SK-N-SH (cell line): ENCODE data around the gene TMEM170B. TPM values are rescaled to one million over a fixed set of nuclear protein-coding genes. Genes with fewer than 3 reads are reported as not detected.

ENCODE experiments used
- CTCF ChIA-PET: fragments of 300-600, 350-600 bp; formaldehyde crosslinking; extraction: SDS; loops from one replicate; lab custom pipeline; 2021; lab: Yijun Ruan, JAX
- POLR2A ChIA-PET: fragments of 350-600 bp; sonication (Branson Sonifier 250); formaldehyde crosslinking; extraction: SDS; loops from one replicate; lab custom pipeline; 2020; ENCODE audit warnings: antibody characterized with exemption, inconsistent platforms; lab: Yijun Ruan, JAX
- DNase-seq: peaks from one replicate; pipeline ENCODE4 v3.0.0; 2012
- H2AFZ ChIP-seq: fragments of 200-600 bp; sonication (generic); 2 replicates; pipeline ENCODE4 v1.8.1; 2016; ENCODE audit warnings: antibody characterized with exemption, mild to moderate bottlenecking, low read depth
- H3F3A ChIP-seq: fragments of 200-600 bp; sonication (generic); replicated peaks from 2 replicates; pipeline ENCODE3; 2016; ENCODE audit warnings: antibody characterized with exemption, mild to moderate bottlenecking; ENCODE audit not compliant: insufficient read depth
- H3K27ac ChIP-seq, 2 experiments: fragments of 200-500 bp in 1 of 2; fragments of 200-600 bp in 1 of 2; sonication (Bioruptor generic) in 1 of 2; sonication (generic), shearing (Covaris generic) in 1 of 2; 2 replicates each; pipeline versions ENCODE4 v1.5.1 to v1.6.1; 2014 to 2016; ENCODE audit warnings: low read depth in 2 of 2, inconsistent platforms in 1 of 2, low read length in 1 of 2, mild to moderate bottlenecking in 1 of 2, mixed read lengths in 1 of 2
- H3K27me3 ChIP-seq: fragments of 200-600 bp; sonication (generic), shearing (Covaris generic); 2 replicates; pipeline ENCODE4 v1.6.1; 2016; ENCODE audit warnings: mixed run types; ENCODE audit not compliant: insufficient read depth
- H3K36me3 ChIP-seq, 2 experiments: fragments of 200-500 bp in 1 of 2; fragments of 200-600 bp in 1 of 2; sonication (Bioruptor generic) in 1 of 2; sonication (generic) in 1 of 2; replicated peaks in 1 of 2; 2 replicates each; pipeline versions ENCODE3 to v1.5.1; 2014 to 2016; ENCODE audit warnings: low read length in 1 of 2, mild to moderate bottlenecking in 1 of 2; ENCODE audit not compliant: insufficient read depth in 2 of 2, control insufficient read depth in 1 of 2
- H3K4me1 ChIP-seq, 2 experiments: fragments of 200-500 bp in 1 of 2; fragments of 200-600 bp in 1 of 2; sonication (Bioruptor generic) in 1 of 2; sonication (generic), shearing (Covaris generic) in 1 of 2; 2 replicates each; pipeline versions ENCODE4 v1.5.1 to v1.6.1; 2014 to 2016; ENCODE audit warnings: low read depth in 1 of 2, low read length in 1 of 2, mixed run types in 1 of 2; ENCODE audit not compliant: insufficient read depth in 2 of 2, control insufficient read depth in 1 of 2
- H3K4me2 ChIP-seq: fragments of 200-600 bp; sonication (generic), shearing (Covaris generic); 2 replicates; pipeline ENCODE4 v1.6.1; 2017; ENCODE audit warnings: mixed run types
- H3K4me3 ChIP-seq, 2 experiments: fragments of 200-500 bp in 1 of 2; fragments of 200-600 bp in 1 of 2; sonication (Bioruptor generic) in 1 of 2; sonication (generic), shearing (Covaris generic) in 1 of 2; 2 replicates each; pipeline versions ENCODE4 v1.5.1 to v1.8.1; 2014 to 2016; ENCODE audit warnings: low read depth in 2 of 2, inconsistent platforms in 1 of 2, low read length in 1 of 2, mild to moderate bottlenecking in 1 of 2, mixed read lengths in 1 of 2, moderate library complexity in 1 of 2
- H3K79me2 ChIP-seq: fragments of 200-600 bp; sonication (generic); 2 replicates; pipeline ENCODE4 v1.8.1; 2017; ENCODE audit warnings: mild to moderate bottlenecking; ENCODE audit not compliant: insufficient read depth
- H3K9ac ChIP-seq: fragments of 200-600 bp; sonication (generic); 2 replicates; pipeline ENCODE4 v1.6.1; 2017; ENCODE audit warnings: mixed run types
- H3K9me2 ChIP-seq: fragments of 200-600 bp; sonication (generic); 2 replicates; pipeline ENCODE4 v1.6.1; 2017; ENCODE audit warnings: mixed run types
- H3K9me3 ChIP-seq: fragments of 200-600 bp; sonication (generic); 2 replicates; pipeline ENCODE4 v1.6.1; 2017; ENCODE audit warnings: mixed run types, mild to moderate bottlenecking, moderate library complexity
- H4K20me1 ChIP-seq: fragments of 200-600 bp; sonication (generic); 2 replicates; pipeline ENCODE4 v1.6.1; 2017; ENCODE audit warnings: mild to moderate bottlenecking, mixed run types; ENCODE audit not compliant: insufficient read depth
- ELF1 ChIP-seq: IDR thresholded peaks from 2 replicates; pipeline ENCODE4 v1.4.0; 2012
- FOSL2 ChIP-seq: IDR thresholded peaks from 2 replicates; pipeline ENCODE4 v1.4.0; 2012; ENCODE audit warnings: low read depth, mild to moderate bottlenecking, moderate library complexity, borderline replicate concordance
- GATA2 ChIP-seq: sonication (generic); formaldehyde crosslinking; IDR thresholded peaks from 2 replicates; pipeline ENCODE4 v1.5.0; 2020; ENCODE audit warnings: mild to moderate bottlenecking, missing genetic modification reagents
- JUND ChIP-seq: IDR thresholded peaks from 2 replicates; pipeline ENCODE4 v1.4.0; 2012
- MEF2A ChIP-seq: IDR thresholded peaks from 2 replicates; pipeline ENCODE4 v1.4.0; 2012; ENCODE audit warnings: low read depth, borderline replicate concordance
- MXI1 ChIP-seq: IDR thresholded peaks from 2 replicates; pipeline ENCODE4 v1.6.1; 2012; ENCODE audit warnings: mild to moderate bottlenecking, low read depth, low read length, improper control_type of control experiment
- NFIC ChIP-seq: IDR thresholded peaks from 2 replicates; pipeline ENCODE4 v1.4.0; 2012; ENCODE audit warnings: borderline replicate concordance
- NRF1 ChIP-seq: IDR thresholded peaks from 2 replicates; pipeline ENCODE4 v1.6.1; 2012; ENCODE audit warnings: low read depth, mild to moderate bottlenecking, low read length
- RAD21 ChIP-seq: IDR thresholded peaks from 2 replicates; pipeline ENCODE4 v1.6.1; 2012; ENCODE audit warnings: mild to moderate bottlenecking, low read length
- RCOR1 ChIP-seq: fragments of 150-350 bp; IDR thresholded peaks from 2 replicates; pipeline ENCODE4 v1.6.1; 2017; ENCODE audit warnings: antibody characterized with exemption, low read length
- RFX5 ChIP-seq: IDR thresholded peaks from 2 replicates; pipeline ENCODE4 v1.6.1; 2012; ENCODE audit warnings: mild to moderate bottlenecking, improper control_type of control experiment, low read length
- RXRA ChIP-seq: IDR thresholded peaks from 2 replicates; pipeline ENCODE4 v1.4.0; 2012; ENCODE audit warnings: low read depth, mild to moderate bottlenecking, borderline replicate concordance
- SIN3A ChIP-seq: IDR thresholded peaks from 2 replicates; pipeline ENCODE4 v1.6.1; 2012; ENCODE audit warnings: low read depth, mild to moderate bottlenecking, low read length, moderate library complexity, borderline replicate concordance
- TAF1 ChIP-seq: IDR thresholded peaks from 2 replicates; pipeline ENCODE4 v1.6.1; 2012; ENCODE audit warnings: low read depth, mild to moderate bottlenecking, low read length, moderate library complexity, borderline replicate concordance
- TCF12 ChIP-seq: IDR thresholded peaks from 2 replicates; pipeline ENCODE4 v1.4.0; 2012
- WGBS: methylation state at CpG from one replicate; pipeline ENCODE4 v1.1.6; 2017; ENCODE audit warnings: low lambda C conversion rate; 5-methylcytosine and 5-hydroxymethylcytosine counted together
- polyA plus RNA-seq, 3 experiments: library from polyadenylated mRNA; depleted of rRNA; stranded (reverse); fragments of >200 nt; gene quantifications; 2 replicates each; pipeline ENCODE4 v1.2.3, GENCODE V29; 2012
- TF ChIP-seq, protein P1 (sequence below): fragments of 150-350 bp; IDR thresholded peaks from 2 replicates; pipeline ENCODE4 v1.6.1; 2016; ENCODE audit warnings: mild to moderate bottlenecking, low read depth, low read length
- TF ChIP-seq, protein P2 (sequence below): IDR thresholded peaks from 2 replicates; pipeline ENCODE4 v1.6.1; 2012; ENCODE audit warnings: mild to moderate bottlenecking, low read depth, low read length, moderate library complexity
- TF ChIP-seq, protein P3 (sequence below): fragments of 150-350 bp; IDR thresholded peaks from 2 replicates; pipeline ENCODE4 v1.6.1; 2017; ENCODE audit warnings: antibody characterized with exemption, low read length, low read depth, borderline replicate concordance
- TF ChIP-seq, protein P4 (sequence below): IDR thresholded peaks from 2 replicates; pipeline ENCODE4; 2012
- TF ChIP-seq, protein P5 (sequence below): fragments of 200-600 bp; sonication (generic); IDR thresholded peaks from 2 replicates; pipeline ENCODE4 v1.6.1; 2017; ENCODE audit warnings: antibody characterized with exemption, mild to moderate bottlenecking, moderate library complexity

The TMEM170B gene
- polyA plus RNA-seq, 1 of the 3 experiments (the other 2 are of a cell fraction) = 0.44 TPM

DNA sequence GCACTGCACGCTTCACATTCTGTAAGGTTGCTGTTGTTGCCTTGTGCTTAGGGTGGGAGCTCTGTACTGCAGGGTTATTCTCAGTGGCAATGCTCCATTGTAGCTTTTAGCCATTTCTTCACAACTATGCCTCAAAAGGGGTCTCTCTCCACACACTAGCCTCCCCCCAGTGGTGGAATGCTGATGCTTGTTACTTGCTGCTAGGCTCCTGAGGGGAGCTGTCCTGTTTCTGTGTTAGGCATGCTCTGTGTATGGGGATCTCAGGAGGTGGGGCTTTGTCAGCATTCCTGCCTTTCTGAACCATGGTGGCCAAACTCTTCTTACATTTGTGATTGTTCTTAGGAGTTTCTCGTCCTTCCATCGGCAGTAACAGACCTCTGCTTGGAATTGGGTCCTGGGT is 18.8 kb downstream of the TMEM170B start:
- Histone ChIP-seq H3F3A (no peaks in the 10 kb centered on the region), H3K9ac (no peak overlapping the region)
- TF ChIP-seq, protein P1, sequence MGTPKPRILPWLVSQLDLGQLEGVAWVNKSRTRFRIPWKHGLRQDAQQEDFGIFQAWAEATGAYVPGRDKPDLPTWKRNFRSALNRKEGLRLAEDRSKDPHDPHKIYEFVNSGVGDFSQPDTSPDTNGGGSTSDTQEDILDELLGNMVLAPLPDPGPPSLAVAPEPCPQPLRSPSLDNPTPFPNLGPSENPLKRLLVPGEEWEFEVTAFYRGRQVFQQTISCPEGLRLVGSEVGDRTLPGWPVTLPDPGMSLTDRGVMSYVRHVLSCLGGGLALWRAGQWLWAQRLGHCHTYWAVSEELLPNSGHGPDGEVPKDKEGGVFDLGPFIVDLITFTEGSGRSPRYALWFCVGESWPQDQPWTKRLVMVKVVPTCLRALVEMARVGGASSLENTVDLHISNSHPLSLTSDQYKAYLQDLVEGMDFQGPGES = no peak
- TF ChIP-seq TCF12 (no peak), NRF1 (no peak), ELF1 (no peak), MXI1 (no peak), RXRA (no peak), GATA2 (CRISPR knock-in tag) (no peak), RFX5 (no peak), JUND (no peak), NFIC (no peak), RAD21 (no peak)
- TF ChIP-seq, protein P2, sequence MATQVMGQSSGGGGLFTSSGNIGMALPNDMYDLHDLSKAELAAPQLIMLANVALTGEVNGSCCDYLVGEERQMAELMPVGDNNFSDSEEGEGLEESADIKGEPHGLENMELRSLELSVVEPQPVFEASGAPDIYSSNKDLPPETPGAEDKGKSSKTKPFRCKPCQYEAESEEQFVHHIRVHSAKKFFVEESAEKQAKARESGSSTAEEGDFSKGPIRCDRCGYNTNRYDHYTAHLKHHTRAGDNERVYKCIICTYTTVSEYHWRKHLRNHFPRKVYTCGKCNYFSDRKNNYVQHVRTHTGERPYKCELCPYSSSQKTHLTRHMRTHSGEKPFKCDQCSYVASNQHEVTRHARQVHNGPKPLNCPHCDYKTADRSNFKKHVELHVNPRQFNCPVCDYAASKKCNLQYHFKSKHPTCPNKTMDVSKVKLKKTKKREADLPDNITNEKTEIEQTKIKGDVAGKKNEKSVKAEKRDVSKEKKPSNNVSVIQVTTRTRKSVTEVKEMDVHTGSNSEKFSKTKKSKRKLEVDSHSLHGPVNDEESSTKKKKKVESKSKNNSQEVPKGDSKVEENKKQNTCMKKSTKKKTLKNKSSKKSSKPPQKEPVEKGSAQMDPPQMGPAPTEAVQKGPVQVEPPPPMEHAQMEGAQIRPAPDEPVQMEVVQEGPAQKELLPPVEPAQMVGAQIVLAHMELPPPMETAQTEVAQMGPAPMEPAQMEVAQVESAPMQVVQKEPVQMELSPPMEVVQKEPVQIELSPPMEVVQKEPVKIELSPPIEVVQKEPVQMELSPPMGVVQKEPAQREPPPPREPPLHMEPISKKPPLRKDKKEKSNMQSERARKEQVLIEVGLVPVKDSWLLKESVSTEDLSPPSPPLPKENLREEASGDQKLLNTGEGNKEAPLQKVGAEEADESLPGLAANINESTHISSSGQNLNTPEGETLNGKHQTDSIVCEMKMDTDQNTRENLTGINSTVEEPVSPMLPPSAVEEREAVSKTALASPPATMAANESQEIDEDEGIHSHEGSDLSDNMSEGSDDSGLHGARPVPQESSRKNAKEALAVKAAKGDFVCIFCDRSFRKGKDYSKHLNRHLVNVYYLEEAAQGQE = no peak
- TF ChIP-seq, protein P3, sequence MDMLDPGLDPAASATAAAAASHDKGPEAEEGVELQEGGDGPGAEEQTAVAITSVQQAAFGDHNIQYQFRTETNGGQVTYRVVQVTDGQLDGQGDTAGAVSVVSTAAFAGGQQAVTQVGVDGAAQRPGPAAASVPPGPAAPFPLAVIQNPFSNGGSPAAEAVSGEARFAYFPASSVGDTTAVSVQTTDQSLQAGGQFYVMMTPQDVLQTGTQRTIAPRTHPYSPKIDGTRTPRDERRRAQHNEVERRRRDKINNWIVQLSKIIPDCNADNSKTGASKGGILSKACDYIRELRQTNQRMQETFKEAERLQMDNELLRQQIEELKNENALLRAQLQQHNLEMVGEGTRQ = no peak
- TF ChIP-seq, all 33 proteins: peak for 0
- Histone ChIP-seq H3K79me2 (no peaks in the 10 kb centered on the region), H3K27me3 (no peaks in the 10 kb centered on the region), H3K9me3 (no peaks in the 10 kb centered on the region), H3K9me2 (no peaks in the 10 kb centered on the region), H3K27ac (no peak overlapping the region), H3K4me1 (peaks cover 0 to 6% of the 10 kb centered on the region in 2 experiments; a peak in 2 of 4 replicates), H4K20me1 (no peaks in the 10 kb centered on the region), H3K4me3 (no peak overlapping the region), H3K4me2 (no peak overlapping the region), H3K36me3 (no peaks in the 10 kb centered on the region), H2AFZ (no peak overlapping the region)
- ChIA-PET POLR2A (no interaction called here), CTCF (interaction anchor here (0.9 kb wide), 1 partner anchor 19 kb away, joined by 3 read pairs; no protein-coding TSS in a partner anchor)
- 100% methylated on average over 3 of the region's 3 CpGs for WGBS
- no peak for DNase-seq

DNA sequence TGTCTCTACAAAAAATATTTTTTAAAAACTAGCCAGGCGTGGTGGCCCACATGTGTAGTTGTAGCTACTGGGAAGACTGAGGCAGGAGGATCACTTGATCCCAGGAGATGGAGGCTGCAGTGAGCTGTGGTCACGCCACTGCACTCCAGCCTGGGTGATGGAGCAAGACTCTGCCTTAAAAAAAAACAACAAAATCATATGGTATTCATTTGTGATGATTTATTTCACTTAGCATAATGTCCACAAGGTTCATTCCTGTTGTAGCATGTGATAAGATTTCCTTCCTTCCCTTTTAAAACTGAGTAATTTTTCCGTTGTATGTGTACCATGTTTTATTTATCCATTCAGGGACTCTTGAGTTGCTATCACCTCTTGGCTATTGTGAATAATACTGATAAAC is 26.2 kb downstream of the TMEM170B start:
- Histone ChIP-seq H3K4me3 (no peak overlapping the region), H3K79me2 (no peaks in the 10 kb centered on the region), H3K9ac (no peak overlapping the region), H2AFZ (no peak overlapping the region), H3K4me2 (no peak overlapping the region), H3K4me1 (peaks cover 0 to 8% of the 10 kb centered on the region in 2 experiments; a peak in 2 of 4 replicates), H3F3A (no peaks in the 10 kb centered on the region), H3K27ac (no peak overlapping the region), H3K9me2 (no peaks in the 10 kb centered on the region), H3K9me3 (no peaks in the 10 kb centered on the region), H3K27me3 (no peaks in the 10 kb centered on the region), H3K36me3 (peaks cover 0 to 7% of the 10 kb centered on the region in 2 experiments), H4K20me1 (no peaks in the 10 kb centered on the region)
- no peak for DNase-seq
- CTCF ChIA-PET = interaction anchor here (0.7 to 1.8 kb wide), 3 partner anchors 61 to 361 kb away, joined by 3 to 9 read pairs (median 3); no protein-coding TSS in a partner anchor
- POLR2A ChIA-PET = no interaction called here
- 74% methylated on average over 3 of the region's 3 CpGs for WGBS
- TF ChIP-seq, protein P4, sequence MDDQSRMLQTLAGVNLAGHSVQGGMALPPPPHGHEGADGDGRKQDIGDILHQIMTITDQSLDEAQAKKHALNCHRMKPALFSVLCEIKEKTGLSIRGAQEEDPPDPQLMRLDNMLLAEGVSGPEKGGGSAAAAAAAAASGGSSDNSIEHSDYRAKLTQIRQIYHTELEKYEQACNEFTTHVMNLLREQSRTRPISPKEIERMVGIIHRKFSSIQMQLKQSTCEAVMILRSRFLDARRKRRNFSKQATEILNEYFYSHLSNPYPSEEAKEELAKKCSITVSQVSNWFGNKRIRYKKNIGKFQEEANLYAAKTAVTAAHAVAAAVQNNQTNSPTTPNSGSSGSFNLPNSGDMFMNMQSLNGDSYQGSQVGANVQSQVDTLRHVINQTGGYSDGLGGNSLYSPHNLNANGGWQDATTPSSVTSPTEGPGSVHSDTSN = no peak
- no peak for TF ChIP-seq SIN3A
- no peak for TF ChIP-seq FOSL2
- no peak for TF ChIP-seq TAF1
- no peak for TF ChIP-seq RCOR1
- no peak for TF ChIP-seq NRF1
- no peak for TF ChIP-seq MEF2A
- TF ChIP-seq, protein P5, sequence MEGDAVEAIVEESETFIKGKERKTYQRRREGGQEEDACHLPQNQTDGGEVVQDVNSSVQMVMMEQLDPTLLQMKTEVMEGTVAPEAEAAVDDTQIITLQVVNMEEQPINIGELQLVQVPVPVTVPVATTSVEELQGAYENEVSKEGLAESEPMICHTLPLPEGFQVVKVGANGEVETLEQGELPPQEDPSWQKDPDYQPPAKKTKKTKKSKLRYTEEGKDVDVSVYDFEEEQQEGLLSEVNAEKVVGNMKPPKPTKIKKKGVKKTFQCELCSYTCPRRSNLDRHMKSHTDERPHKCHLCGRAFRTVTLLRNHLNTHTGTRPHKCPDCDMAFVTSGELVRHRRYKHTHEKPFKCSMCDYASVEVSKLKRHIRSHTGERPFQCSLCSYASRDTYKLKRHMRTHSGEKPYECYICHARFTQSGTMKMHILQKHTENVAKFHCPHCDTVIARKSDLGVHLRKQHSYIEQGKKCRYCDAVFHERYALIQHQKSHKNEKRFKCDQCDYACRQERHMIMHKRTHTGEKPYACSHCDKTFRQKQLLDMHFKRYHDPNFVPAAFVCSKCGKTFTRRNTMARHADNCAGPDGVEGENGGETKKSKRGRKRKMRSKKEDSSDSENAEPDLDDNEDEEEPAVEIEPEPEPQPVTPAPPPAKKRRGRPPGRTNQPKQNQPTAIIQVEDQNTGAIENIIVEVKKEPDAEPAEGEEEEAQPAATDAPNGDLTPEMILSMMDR = no peak
- TF ChIP-seq, protein P1 = no peak
